Measurements from ENCODE around the gene NDUFS7.

DNA sequence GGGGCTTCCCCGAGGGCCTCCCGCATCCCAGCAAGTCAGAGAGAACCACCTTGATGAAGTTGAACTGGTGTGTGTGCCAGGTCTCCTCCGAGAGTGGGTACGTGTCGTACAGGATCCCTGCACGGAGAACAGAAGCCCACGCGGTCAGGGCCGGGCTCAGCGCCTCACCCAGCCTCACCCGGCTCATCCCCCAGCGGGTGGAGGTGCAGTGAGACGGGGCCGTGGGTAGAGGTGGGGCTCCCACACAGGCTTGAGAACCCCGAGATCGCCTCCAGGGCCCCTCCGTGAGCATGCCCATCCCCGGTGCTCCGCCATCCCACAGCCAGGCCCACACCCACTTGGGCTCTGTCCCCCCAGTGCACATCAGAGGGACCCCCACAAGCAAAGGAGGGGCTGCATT is 15.4 kb downstream of the NDUFS7 start:
- TF ChIP-seq, protein P1, sequence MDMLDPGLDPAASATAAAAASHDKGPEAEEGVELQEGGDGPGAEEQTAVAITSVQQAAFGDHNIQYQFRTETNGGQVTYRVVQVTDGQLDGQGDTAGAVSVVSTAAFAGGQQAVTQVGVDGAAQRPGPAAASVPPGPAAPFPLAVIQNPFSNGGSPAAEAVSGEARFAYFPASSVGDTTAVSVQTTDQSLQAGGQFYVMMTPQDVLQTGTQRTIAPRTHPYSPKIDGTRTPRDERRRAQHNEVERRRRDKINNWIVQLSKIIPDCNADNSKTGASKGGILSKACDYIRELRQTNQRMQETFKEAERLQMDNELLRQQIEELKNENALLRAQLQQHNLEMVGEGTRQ (CRISPR knock-in tag; IDR thresholded peaks at IDR 0.05): no peak
- TF ChIP-seq, protein P2, sequence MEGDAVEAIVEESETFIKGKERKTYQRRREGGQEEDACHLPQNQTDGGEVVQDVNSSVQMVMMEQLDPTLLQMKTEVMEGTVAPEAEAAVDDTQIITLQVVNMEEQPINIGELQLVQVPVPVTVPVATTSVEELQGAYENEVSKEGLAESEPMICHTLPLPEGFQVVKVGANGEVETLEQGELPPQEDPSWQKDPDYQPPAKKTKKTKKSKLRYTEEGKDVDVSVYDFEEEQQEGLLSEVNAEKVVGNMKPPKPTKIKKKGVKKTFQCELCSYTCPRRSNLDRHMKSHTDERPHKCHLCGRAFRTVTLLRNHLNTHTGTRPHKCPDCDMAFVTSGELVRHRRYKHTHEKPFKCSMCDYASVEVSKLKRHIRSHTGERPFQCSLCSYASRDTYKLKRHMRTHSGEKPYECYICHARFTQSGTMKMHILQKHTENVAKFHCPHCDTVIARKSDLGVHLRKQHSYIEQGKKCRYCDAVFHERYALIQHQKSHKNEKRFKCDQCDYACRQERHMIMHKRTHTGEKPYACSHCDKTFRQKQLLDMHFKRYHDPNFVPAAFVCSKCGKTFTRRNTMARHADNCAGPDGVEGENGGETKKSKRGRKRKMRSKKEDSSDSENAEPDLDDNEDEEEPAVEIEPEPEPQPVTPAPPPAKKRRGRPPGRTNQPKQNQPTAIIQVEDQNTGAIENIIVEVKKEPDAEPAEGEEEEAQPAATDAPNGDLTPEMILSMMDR (IDR thresholded peaks at IDR 0.05 in 2 of 3, conservative IDR thresholded peaks at IDR 0.05 in 1 of 3; ENCODE audit: insufficient read depth in 2 of 3, low read depth in 1 of 3, low read length in 3 of 3): no peak
- TF ChIP-seq SIX5 (IDR thresholded peaks at IDR 0.05; ENCODE audit: borderline replicate concordance in 1 of 2, insufficient read depth in 1 of 2, low read depth in 1 of 2, low read length in 2 of 2) (no peak), ATF1 (CRISPR knock-in tag; IDR thresholded peaks at IDR 0.05) (no peak), ATF1 (tag; IDR thresholded peaks at IDR 0.05) (no peak), KAT8 (IDR thresholded peaks at IDR 0.05; ENCODE audit: low read depth) (no peak), KLF10 (CRISPR knock-in tag; IDR thresholded peaks at IDR 0.05) (no peak)
